Activated naive CD4-positive, alpha-beta T cell (primary cell): ENCODE results near the gene COMMD1.
"Not testable (repeated sequence)": the region's sequence is repeated elsewhere in the genome, so short reads cannot be mapped to it uniquely, and the experiment has no call there.

Source experiments
- DNase-seq, 4 experiments: peaks; one replicate each; lab custom pipeline; 2025; lab: John Stamatoyannopoulos, UW

The COMMD1 gene

GRCh38 chr2:61924895-61925663 lies 19.6 kb downstream of the COMMD1 start:
- no peak for DNase-seq

GRCh38 chr2:61926531-61927477 lies 21.3 kb downstream of the COMMD1 start:
- DNase-seq: no peak

DNA sequence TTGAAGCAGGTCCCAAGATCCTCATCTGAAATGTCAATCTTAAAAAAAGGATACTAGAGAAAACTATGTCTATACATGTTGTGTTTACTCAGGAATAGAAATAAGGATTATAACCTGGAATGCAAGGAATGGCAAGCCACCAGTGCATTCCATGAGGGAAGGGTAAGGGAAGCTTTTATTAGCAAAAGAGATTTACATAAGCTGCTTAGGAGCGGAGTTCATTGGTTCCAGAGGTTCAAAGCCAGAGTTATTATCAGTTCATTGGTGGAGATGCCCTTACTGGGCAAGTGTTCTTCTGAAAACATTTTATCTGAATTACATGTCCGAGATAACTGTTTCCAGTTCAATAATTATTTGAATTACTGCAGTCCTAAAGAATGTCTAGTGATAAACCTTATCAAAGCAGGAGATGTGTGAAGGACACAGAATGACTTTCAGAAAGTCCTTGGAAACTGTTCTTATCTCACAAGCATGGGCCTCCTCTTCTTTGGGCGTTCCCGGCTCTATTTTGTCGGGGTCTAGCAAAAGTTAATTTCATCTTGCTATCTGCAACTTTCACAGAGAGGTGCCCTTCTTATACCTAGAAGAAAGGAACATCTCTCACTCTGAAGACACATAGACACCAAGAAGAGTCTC lies 23.5 kb downstream of the COMMD1 start:
- DNase-seq: no peak

- DNase-seq: no peak
Measured at GRCh38 chr2:61937098-61937497, 31.6 kb downstream of the COMMD1 start.

DNA sequence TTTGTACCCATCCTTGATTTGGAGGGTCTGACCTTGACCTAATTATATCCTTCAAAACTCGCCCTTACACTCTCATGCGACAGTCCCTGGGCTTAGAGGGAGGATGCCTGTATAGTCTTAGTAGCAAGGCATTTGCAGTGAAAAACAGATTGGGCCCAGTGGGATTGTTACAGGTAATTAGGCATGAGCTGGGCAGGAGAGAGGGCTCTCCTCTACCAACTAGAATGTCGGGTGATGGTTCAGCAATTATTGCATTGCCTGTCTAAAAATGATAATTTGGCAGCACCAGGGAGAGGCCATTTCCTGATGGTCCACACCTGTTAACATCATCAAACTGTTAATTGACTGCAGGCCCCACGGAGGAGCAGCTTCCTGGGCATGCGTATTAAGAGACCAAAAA lies 32.4 kb downstream of the COMMD1 start:
- DNase-seq: no peak

DNA sequence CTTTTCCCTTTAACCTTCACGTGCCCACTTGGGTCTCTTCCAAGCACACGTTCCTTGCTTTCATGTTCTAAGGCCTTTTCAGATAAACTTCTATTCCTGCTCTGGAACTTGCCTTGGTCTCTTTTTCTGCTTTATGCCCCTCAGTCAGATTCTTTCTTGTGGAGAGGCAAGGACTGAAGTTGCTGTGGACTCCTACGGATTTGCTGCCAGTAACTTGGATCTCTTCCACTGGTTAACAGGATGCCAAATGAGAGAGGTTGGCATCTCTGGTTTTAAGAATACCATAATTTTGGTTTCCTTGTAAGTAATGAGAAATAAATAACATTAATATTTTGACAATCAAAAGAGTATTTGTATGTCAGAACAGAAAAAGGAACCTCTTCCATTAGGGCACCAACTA lies 33.0 kb downstream of the COMMD1 start:
- DNase-seq: no peak

DNA sequence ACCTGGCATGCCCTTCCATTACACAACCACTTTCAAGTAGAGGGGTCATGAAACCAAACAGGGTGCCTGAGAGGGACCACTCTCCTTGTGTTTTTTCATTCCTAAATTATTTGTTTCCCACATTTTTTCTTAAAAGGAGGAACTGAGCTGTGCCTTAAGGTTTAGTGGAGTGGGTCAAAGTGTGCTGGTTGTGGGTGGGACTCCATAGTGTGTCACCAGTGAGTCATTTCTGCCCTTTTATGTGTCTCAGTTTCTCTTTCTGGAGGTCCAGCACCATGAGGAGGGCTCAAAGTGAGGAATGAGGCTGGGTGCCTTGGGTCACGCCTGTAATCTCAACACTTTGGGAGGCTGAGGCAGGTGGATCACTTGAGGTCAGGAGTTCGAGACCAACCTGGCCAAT lies 37.8 kb downstream of the COMMD1 start:
- DNase-seq: no peak

DNA sequence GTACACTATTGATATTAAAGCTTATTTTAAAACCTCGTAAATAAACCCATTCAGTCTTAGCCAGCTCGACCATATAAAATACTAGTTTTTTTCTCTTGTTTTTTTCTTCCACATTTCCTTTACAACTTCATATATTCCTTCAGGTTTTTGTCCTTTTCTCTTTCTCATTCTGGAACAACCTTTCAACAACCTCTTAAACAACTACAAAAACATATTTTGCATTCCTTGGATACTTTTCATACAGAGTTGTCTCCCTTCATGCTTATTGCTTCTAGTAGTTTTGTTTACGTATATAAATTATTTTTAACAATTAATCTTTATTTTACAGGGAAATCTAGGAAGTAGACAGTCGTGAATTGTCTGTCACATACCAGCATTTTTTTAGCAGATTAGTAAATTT lies 41.2 kb downstream of the COMMD1 start:
- no peak for DNase-seq

GRCh38 chr2:61948661-61949457 lies 43.4 kb downstream of the COMMD1 start:
- DNase-seq: no peak

GRCh38 chr2:61949458-61949713 lies 43.9 kb downstream of the COMMD1 start:
- DNase-seq: no peak

GRCh38 chr2:61949714-61950560 lies 44.5 kb downstream of the COMMD1 start:
- no peak for DNase-seq

- no peak for DNase-seq
Measured at GRCh38 chr2:61950571-61951315, 45.3 kb downstream of the COMMD1 start.

DNA sequence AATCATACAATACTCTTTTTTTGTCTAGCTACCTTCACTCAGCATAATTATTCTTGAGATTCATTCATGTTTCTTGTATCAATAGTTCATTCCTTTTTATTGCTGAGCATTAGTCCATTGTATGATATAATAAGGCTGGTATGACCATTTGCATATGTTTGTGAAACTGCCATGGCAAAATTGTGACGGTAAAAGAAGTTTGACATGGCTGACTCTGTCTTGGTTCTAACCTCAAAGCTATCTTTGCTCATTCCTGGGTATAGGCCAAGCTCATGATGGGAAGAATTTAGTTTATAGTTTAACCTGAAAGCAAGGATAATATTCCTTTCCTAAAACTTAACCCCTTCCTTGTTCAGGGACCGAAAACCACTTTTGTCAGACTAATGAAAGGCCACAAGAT lies 46.4 kb downstream of the COMMD1 start:
- DNase-seq: no peak

- DNase-seq: no peak
Measured at GRCh38 chr2:61952288-61952687, 46.8 kb downstream of the COMMD1 start.

DNA sequence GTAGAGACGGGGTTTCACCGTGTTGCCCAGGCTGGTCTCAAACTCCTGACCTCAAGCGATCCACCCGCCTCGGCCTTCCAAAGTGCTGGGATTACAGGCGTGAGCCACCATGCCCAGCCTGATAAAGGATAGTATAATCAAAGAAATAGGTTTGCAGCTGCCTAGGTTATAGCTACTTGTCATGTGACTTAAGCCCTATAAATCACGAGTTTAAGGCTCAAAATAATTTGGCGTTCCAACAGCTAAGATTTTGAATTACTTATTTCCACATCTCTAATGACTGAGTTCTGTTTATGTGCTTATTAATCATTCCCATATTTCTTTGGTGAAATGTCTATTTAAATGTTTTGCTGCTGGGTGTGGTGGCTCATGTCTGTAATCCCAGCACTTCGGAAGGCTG lies 49.4 kb downstream of the COMMD1 start:
- DNase-seq: not testable (repeated sequence)

DNA sequence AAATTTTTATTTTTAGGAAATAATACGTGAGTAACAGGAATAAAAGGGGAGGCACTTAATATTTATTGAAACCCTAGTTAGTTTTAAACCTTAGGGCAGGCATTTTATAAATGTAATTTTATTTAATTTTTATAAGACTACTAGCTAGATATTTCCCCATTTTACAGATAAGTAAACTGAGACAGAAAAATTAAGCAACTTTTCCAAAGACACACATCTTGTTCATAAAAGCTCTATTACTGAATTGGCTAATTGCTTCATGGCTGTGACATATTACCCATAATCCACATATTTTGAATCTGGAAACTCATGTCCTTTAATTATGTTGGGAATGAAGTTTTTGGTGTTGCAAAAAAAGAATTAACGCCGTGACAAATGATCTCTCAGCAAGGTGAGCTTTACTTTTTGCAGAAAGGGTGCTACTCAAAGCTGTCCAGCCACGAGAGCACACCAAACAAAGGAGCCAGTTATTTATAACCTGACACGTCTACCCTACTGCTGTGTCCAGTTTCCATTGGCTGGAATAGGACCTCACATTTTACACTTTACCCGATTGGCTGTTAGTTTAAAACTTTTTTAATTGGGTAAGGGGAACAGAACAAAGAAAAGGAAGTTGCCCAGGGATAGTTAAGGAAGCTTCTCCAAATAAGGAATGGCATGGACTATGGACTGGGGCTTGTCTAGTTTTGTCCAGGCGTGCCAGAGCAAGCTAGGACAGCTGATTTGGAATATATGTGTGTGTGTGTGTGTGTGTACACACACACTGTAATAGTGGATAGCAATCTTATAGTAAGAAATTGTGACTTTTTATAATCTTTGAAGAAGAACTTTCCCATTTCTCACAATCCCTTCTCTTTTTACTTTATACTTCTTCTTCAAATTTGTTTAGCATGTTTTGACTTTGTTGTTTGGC lies 54.2 kb downstream of the COMMD1 start:
- DNase-seq: no peak

- no peak for DNase-seq
Measured at GRCh38 chr2:61961231-61961901, 55.9 kb downstream of the COMMD1 start.

DNA sequence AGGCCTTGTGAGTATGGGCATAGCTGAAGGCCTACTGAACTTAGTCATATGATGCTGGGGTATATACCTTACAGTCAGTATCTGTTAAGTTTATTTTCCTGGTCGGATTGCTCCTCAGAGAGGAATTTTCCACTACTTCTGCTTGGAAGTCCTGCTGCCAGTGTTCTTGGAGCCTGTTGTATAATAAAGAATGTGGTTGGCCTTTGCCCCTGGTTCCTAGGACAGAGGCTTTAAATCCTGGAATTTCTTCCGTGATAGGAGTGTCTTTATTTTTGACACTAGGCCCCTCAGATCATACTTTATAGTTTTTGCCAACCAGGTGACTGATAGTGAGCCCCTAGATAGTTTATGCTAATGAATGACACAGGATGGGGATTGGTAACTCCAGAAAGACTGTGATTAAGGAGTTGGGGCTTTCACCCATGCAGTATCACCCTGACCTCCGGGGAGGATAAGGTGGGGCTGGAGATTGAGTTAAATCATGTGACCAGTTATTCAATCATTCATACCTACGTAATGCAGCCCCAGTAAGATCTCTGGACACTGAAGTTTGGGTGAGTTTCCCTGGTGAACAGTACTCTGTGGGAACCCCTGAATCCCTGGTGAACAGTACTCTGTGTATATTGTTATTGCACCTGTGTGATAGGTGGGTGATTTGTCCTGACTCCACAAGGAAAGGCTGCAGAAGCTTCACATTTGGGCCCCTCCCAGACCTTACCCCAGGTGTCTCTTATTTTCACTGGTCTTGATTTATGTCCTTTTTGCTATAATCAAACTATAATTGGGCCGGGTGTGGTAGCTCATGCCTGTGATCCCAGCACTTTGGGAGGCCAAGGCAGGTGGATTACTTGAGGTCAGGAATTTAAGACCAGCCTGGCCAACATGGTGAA lies 56.9 kb downstream of the COMMD1 start:
- no peak for DNase-seq
